Measurements from ENCODE around the gene SLC35B2.

DNA sequence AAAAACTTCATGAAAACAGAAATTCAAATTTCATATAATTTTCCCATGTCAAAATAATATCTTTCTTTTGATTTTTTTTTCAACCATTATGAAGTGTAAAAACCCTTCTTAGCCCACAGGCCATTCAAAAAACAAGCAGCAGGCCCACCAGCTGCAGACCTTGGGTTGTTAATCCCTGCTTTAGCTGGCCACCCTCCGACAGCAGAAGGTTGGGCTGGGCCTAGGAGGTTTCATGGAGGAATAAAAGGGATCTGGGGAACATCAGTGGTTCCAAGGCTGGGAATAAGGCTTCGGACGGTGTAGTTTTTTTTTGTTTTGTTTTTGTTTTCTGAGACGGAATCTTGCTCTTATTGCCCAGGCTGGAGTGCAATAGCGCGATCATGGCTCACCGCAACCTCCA is 14.0 kb downstream of the SLC35B2 start:
- TF ChIP-seq, protein P1, sequence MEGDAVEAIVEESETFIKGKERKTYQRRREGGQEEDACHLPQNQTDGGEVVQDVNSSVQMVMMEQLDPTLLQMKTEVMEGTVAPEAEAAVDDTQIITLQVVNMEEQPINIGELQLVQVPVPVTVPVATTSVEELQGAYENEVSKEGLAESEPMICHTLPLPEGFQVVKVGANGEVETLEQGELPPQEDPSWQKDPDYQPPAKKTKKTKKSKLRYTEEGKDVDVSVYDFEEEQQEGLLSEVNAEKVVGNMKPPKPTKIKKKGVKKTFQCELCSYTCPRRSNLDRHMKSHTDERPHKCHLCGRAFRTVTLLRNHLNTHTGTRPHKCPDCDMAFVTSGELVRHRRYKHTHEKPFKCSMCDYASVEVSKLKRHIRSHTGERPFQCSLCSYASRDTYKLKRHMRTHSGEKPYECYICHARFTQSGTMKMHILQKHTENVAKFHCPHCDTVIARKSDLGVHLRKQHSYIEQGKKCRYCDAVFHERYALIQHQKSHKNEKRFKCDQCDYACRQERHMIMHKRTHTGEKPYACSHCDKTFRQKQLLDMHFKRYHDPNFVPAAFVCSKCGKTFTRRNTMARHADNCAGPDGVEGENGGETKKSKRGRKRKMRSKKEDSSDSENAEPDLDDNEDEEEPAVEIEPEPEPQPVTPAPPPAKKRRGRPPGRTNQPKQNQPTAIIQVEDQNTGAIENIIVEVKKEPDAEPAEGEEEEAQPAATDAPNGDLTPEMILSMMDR (IDR thresholded peaks at IDR 0.05), result no peak
- TF ChIP-seq POLR2A (IDR thresholded peaks at IDR 0.05), result no peak
